OCI-LY3 (cell line): Measurements from ENCODE around the gene AKR1C8.
"Not testable (repeated sequence)": the region's sequence is repeated elsewhere in the genome, so short reads cannot be mapped to it uniquely, and the experiment has no call there.

Experiments used
- H2AFZ ChIP-seq: fragments of 200-600, 300-600 bp; shearing (Covaris generic); 2 replicates; pipeline ENCODE4 v1.6.0; 2014; ENCODE audit warnings: antibody characterized with exemption, low read depth, low read length
- H3K27ac ChIP-seq: fragments of 200-600, 300-600 bp; sonication (generic); 2 replicates; pipeline ENCODE4 v1.5.1; 2014; ENCODE audit warnings: mild to moderate bottlenecking, low read length, moderate library complexity, mixed read lengths
- H3K27me3 ChIP-seq: fragments of 200-600, 300-600 bp; sonication (generic); 2 replicates; pipeline ENCODE4 v1.6.1; 2014; ENCODE audit warnings: low read depth, low read length, mixed read lengths
- H3K36me3 ChIP-seq: fragments of 200-600, 300-600 bp; sonication (generic); replicated peaks from 2 replicates; pipeline ENCODE3; 2014; ENCODE audit warnings: low read depth, low read length, mixed read lengths
- H3K4me1 ChIP-seq: fragments of 300-600, 200-600 bp; sonication (generic); 2 replicates; pipeline ENCODE4 v1.6.1; 2014; ENCODE audit warnings: low read length, mixed read lengths
- H3K4me2 ChIP-seq: fragments of 200-600, 300-600 bp; sonication (generic); 2 replicates; pipeline ENCODE4 v1.6.1; 2014; ENCODE audit warnings: low read length, mixed read lengths
- H3K4me3 ChIP-seq: fragments of 300-600, 200-600 bp; sonication (generic); 2 replicates; pipeline ENCODE4 v1.5.1; 2014; ENCODE audit warnings: antibody characterized with exemption, mild to moderate bottlenecking, low read length, moderate library complexity
- H3K79me2 ChIP-seq: fragments of 300-600, 200-600 bp; shearing (Covaris generic); 2 replicates; pipeline ENCODE4 v1.6.1; 2014; ENCODE audit warnings: mild to moderate bottlenecking, low read length, mixed read lengths
- H3K9ac ChIP-seq: fragments of 300-600, 200-600 bp; shearing (Covaris generic); 2 replicates; pipeline ENCODE4 v1.6.0; 2014; ENCODE audit warnings: mild to moderate bottlenecking, low read length, moderate library complexity
- H3K9me3 ChIP-seq: fragments of 200-600, 300-600 bp; shearing (Covaris generic); 2 replicates; pipeline ENCODE4 v1.6.1; 2014; ENCODE audit warnings: low read length, mixed read lengths; ENCODE audit not compliant: insufficient read depth
- H4K20me1 ChIP-seq: fragments of 200-600, 300-600 bp; sonication (generic); 2 replicates; pipeline ENCODE4 v1.6.1; 2016; ENCODE audit warnings: low read length, mixed read lengths; ENCODE audit not compliant: insufficient read depth
- EZH2phosphoT487 ChIP-seq: fragments of 200-600 bp; shearing (Covaris generic); IDR thresholded peaks from 2 replicates; pipeline ENCODE4 v1.6.1; 2018; ENCODE audit warnings: antibody characterized with exemption, mixed run types, low read depth
- TF ChIP-seq, protein P1 (sequence below): fragments of 200-600, 300-600 bp; sonication (generic); IDR thresholded peaks from 2 replicates; pipeline ENCODE4 v1.5.1; 2014; ENCODE audit warnings: antibody characterized with exemption, low read length, low read depth

AKR1C8 gene

DNA sequence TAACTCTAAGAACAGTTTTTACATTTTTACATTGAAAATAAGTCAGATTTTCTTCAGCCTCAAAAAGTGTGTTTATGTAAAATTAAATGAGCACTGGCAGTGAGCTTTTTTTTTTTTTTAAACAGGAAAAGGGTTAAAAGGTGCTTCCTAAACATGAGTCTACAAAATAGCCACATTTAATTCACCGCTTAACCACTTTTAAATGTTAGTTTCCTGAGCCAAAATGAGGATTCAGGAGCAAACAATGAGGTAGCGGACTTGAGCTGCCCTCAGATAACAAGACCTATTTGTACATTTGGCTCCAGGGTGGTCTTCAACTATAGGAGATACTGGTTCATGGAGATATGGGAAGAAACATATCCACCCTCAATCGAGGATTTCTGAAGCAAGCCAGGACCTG lies 67.9 kb downstream of the AKR1C8 start:
- Histone ChIP-seq H2AFZ (no peak overlapping the region), H3K27me3 (no peaks in the 10 kb centered on the region), H3K9ac (no peak overlapping the region), H3K27ac (no peak overlapping the region), H3K4me1 (no peaks in the 10 kb centered on the region), H3K9me3 (no peaks in the 10 kb centered on the region), H4K20me1 (no peaks in the 10 kb centered on the region), H3K79me2 (no peaks in the 10 kb centered on the region), H3K4me2 (no peak overlapping the region), H3K4me3 (no peak overlapping the region), H3K36me3 (no peaks in the 10 kb centered on the region)
- TF ChIP-seq, protein P1, sequence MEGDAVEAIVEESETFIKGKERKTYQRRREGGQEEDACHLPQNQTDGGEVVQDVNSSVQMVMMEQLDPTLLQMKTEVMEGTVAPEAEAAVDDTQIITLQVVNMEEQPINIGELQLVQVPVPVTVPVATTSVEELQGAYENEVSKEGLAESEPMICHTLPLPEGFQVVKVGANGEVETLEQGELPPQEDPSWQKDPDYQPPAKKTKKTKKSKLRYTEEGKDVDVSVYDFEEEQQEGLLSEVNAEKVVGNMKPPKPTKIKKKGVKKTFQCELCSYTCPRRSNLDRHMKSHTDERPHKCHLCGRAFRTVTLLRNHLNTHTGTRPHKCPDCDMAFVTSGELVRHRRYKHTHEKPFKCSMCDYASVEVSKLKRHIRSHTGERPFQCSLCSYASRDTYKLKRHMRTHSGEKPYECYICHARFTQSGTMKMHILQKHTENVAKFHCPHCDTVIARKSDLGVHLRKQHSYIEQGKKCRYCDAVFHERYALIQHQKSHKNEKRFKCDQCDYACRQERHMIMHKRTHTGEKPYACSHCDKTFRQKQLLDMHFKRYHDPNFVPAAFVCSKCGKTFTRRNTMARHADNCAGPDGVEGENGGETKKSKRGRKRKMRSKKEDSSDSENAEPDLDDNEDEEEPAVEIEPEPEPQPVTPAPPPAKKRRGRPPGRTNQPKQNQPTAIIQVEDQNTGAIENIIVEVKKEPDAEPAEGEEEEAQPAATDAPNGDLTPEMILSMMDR: no peak
- no peak for TF ChIP-seq EZH2phosphoT487

DNA sequence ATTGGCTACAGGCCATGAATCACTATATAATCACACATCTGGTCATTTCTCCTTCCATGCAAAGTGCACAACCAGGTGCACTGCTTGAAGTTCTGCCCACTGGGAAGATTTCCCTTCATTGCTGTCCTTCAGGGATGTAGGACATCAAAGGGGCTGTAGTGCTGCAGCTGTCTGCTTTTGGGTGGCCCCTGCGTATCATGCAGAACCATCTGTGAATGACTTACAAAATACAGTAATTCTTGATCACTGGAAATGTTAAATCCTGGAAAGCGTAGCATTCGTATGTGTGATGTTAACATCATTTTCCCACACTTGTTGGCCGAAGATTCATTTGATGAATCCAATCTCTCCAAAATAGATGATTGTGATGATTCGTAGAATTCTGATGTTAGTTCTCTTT lies 68.3 kb downstream of the AKR1C8 start:
- H3K36me3 ChIP-seq: no peaks in the 10 kb centered on the region

DNA sequence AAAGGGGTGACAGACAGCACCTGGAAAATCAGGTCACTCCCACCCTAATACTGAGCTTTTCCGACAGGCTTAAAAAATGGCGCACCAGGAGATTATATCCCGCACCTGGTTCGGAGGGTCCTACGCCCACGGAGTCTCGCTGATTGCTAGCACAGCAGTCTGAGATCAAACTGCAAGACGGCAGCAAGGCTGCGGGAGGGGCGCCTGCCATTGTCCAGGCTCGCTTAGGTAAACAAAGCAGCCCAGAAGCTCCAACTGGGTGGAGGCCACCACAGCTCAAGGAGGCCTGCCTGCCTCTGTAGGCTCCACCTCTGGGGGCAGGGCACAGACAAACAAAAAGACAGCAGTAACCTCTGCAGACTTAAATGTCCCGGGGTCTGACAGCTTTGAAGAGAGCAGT lies 75.1 kb downstream of the AKR1C8 start:
- H3K9ac ChIP-seq, H3K79me2 ChIP-seq, H3K27ac ChIP-seq: not testable (repeated sequence)

More for the DNA sequence above, 68.3 kb downstream of the AKR1C8 start:
- Histone ChIP-seq H4K20me1 (no peaks in the 10 kb centered on the region), H3K79me2 (no peaks in the 10 kb centered on the region), H2AFZ (no peak overlapping the region), H3K4me1 (no peaks in the 10 kb centered on the region), H3K27ac (no peak overlapping the region), H3K4me3 (no peak overlapping the region), H3K4me2 (no peak overlapping the region), H3K27me3 (no peaks in the 10 kb centered on the region), H3K9ac (no peak overlapping the region), H3K9me3 (no peaks in the 10 kb centered on the region)
- no peak for TF ChIP-seq EZH2phosphoT487
- TF ChIP-seq, protein P1: no peak

DNA sequence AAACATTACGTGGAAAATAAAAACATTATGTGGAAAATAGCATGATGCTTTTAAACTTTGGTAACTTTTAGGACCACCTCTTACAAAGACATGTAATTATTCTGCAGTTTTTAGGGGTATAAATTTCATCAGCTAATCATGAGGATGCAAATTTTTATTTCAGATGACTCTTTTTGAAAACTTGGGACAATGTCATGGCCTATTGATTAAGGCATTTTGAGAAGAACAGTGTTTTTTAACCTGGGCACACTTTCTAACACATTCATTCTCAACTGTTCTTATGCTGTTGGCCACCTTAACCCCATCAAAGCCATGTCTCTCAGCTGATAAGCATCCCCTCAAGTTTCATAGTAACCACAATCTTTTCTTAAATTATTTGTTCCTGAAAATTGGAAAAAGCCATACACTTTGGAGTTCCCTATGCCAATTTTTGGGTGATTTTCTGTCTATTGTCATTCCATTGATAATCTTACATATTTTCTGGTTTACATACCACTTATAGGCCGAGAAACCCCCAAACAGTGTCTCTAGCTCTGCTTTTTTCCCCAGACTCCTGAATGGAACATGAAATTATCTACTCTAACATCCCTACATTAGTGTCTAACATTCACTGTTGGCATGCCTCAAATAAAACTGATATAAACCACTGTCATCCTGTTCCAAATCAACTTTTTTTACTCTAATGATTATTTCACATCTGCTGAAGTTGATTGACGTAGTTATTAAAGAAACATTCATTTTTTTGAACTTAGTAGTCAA lies 76.1 kb downstream of the AKR1C8 start:
- TF ChIP-seq, protein P1: no peak
- TF ChIP-seq EZH2phosphoT487: no peak
- H3K27ac ChIP-seq: no peak overlapping the region
- no peak overlapping the region for H2AFZ ChIP-seq
- H4K20me1 ChIP-seq: no peaks in the 10 kb centered on the region
- no peaks in the 10 kb centered on the region for H3K36me3 ChIP-seq
- no peaks in the 10 kb centered on the region for H3K4me1 ChIP-seq
- no peak overlapping the region for H3K4me3 ChIP-seq
- no peaks in the 10 kb centered on the region for H3K79me2 ChIP-seq
- H3K9me3 ChIP-seq: no peaks in the 10 kb centered on the region
- no peak overlapping the region for H3K9ac ChIP-seq
- no peak overlapping the region for H3K4me2 ChIP-seq
- no peaks in the 10 kb centered on the region for H3K27me3 ChIP-seq

More for the DNA sequence above, 75.1 kb downstream of the AKR1C8 start:
- not testable (repeated sequence) for H2AFZ ChIP-seq, H3K36me3 ChIP-seq, H3K27me3 ChIP-seq, H3K4me2 ChIP-seq, H3K4me3 ChIP-seq, H4K20me1 ChIP-seq, H3K4me1 ChIP-seq, H3K9me3 ChIP-seq
